Pancreas (tissue), 10 donors: ENCODE results near the gene S100A3. TPM values are rescaled to one million over a fixed set of nuclear protein-coding genes. Genes with fewer than 3 reads are reported as not detected.
A peak's percentile ranks its signal among the peaks of the same experiment; 100 is the strongest.

Experiments
- ATAC-seq, 4 donors: fragments of 200-7000 bp; cut with Tn5 transposase; one replicate each; pipeline versions ENCODE4 v1.8.0 to v1.9.1; 2020; ENCODE audit warnings: mild to moderate bottlenecking in 4 of 4, moderate library complexity in 4 of 4
- DNase-seq, 6 donors: peaks; one replicate each; pipeline ENCODE4 v3.0.0-alpha.2; 2020
- FAIRE-seq: peaks from 2 replicates; lab custom pipeline; 2012; peaks lifted over from hg19 to GRCh38; lab: Jason Lieb, UNC
- H3K27ac ChIP-seq, 4 donors: fragments of 200-600 bp; sonication (generic); 1 replicate in 3 of 4; 2 replicates in 1 of 4; pipeline versions ENCODE4 v1.5.0 to v1.8.0; 2020
- H3K27me3 ChIP-seq, 4 donors: fragments of 200-600 bp; one replicate each; pipeline ENCODE4 v1.8.0; 2021
- H3K36me3 ChIP-seq, 3 donors: fragments of 200-600 bp; sonication (generic) in 1 of 3; one replicate each; pipeline versions ENCODE4 v1.5.0 to v1.8.0; 2020 to 2021
- H3K4me1 ChIP-seq, 3 donors: fragments of 200-600 bp; one replicate each; pipeline ENCODE4 v1.8.0; 2021
- H3K4me3 ChIP-seq, 4 donors: fragments of 200-600 bp; sonication (generic) in 2 of 4; one replicate each; pipeline versions ENCODE4 v1.5.0 to v1.8.0; 2020 to 2021
- H3K9me3 ChIP-seq, 4 donors: fragments of 200-600 bp; one replicate each; pipeline ENCODE4 v1.8.0; 2021
- WGBS, 2 donors: extraction: QIAGEN DNeasy Blood & Tissue Kit; methylation state at CpG; one replicate each; pipeline ENCODE4 v1.1.7; 2013; 5-methylcytosine and 5-hydroxymethylcytosine counted together
- intact Hi-C, 3 donors: fragments of 100-400 bp; cut with DNase I; formaldehyde crosslinking; loops; one replicate each; pipeline versions ENCODE4 v1.11.1 to v1.14.2; 2022
- polyA plus RNA-seq, 2 donors: library from polyadenylated mRNA; stranded (reverse); fragments of 200-250 nt; gene quantifications; one replicate each; pipeline ENCODE4 v1.2.3, GENCODE V29; 2013
- total RNA-seq, 6 donors: library from RNA; stranded (reverse); fragmentation: NEBNext Ultra II Directional in 4 of 6; extraction: Animal tissue kit (Norgen Biotek cat#: 25700) in 4 of 6; gene quantifications; one replicate each; pipeline versions ENCODE4 v1.2.1 to v1.2.4, GENCODE V29; 2021 to 2023
- TF ChIP-seq, protein P1 (sequence below), 4 donors: fragments of 200-600 bp; sonication (generic) in 3 of 4; IDR thresholded peaks; one replicate each; pipeline versions ENCODE4 v1.5.0 to v1.8.0; 2021; ENCODE audit warnings: antibody characterized with exemption in 4 of 4
- donor health status: healthy with polysubstance abuse.
- donor health status: DM: no; HTN: no; CAD: no; lungs with moderate emphysema.
- donor health status: DM: no; HTN: no; CAD: no.
- donor health status: control.
- donor health status: control.
- donor health status: Bipolar disorder and iron deficiency.
- donor health status: DM: yes; HTN: yes; CAD: no.
- donor health status: DM: no; HTN: no; CAD: no.
- donor health status: DM: no; HTN: no; CAD: no.
- donor health status: DM: yes; HTN: yes; CAD: no.

S100A3 gene
- total and polyA plus RNA-seq, 8 donors: 0.20 to 1.1 (median 0.66) TPM; not detected in 3

DNA sequence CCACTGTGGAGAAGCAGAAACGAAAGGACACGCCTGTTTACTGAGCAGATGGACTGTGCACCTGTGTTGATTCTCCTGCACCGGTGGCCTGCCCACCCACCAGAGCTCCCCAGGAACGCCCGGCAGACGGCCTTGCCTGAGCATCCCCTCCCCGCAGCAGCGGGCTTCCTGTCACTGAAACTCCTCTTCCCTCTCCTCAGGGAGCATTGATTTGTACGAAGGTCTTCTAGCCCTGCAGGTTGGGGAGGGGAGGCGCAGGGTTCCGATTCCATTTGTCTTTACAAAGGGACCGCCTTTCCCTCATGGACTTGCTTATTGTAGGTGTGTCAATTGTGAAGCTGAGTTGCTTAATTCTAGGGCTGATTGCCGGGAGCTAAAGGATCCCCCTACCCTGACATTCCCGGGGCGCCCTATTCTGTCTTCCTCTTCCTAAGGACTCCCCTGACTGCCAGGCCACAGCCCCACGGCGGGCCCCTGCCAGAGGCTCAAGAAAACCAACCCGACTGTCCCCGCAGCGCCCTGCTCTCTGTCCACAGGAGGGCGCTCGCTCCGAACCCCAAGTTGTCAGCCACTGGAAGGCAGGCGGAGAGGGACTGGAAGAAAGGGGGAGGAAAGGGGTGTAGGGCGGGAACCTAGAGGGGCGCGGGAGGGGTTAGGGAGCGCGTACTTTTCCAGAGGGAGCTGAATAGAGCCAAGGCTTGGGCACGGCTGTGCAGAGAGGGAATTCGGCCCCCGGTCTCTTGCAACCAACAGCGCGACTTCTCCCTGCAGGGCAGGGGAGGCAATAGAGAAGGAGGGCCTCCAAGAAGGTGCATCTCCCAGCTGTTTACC, 16.1 kb downstream of the S100A3 start:
- Histone ChIP-seq H3K4me1 (no peaks in the 10 kb centered on the region), H3K36me3 (no peaks in the 10 kb centered on the region), H3K27ac (peak overlapping the region in 2 of 4 donors; percentile 42 to 47), H3K4me3 (peak overlapping the region in 1 of 4 donors; percentile 15), H3K9me3 (no peaks in the 10 kb centered on the region), H3K27me3 (no peaks in the 10 kb centered on the region)
- DNase-seq: peak in 5 of 6 donors; percentile 37 to 88 (median 66)
- peak; percentile 38 to 74 (median 66) for ATAC-seq
- 32 to 33% methylated on average over 33 to 34 of the region's 34 CpGs for WGBS, 2 donors
- intact Hi-C loops: no loop called here
- FAIRE-seq: no peak
- TF ChIP-seq, protein P1, sequence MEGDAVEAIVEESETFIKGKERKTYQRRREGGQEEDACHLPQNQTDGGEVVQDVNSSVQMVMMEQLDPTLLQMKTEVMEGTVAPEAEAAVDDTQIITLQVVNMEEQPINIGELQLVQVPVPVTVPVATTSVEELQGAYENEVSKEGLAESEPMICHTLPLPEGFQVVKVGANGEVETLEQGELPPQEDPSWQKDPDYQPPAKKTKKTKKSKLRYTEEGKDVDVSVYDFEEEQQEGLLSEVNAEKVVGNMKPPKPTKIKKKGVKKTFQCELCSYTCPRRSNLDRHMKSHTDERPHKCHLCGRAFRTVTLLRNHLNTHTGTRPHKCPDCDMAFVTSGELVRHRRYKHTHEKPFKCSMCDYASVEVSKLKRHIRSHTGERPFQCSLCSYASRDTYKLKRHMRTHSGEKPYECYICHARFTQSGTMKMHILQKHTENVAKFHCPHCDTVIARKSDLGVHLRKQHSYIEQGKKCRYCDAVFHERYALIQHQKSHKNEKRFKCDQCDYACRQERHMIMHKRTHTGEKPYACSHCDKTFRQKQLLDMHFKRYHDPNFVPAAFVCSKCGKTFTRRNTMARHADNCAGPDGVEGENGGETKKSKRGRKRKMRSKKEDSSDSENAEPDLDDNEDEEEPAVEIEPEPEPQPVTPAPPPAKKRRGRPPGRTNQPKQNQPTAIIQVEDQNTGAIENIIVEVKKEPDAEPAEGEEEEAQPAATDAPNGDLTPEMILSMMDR (IDR thresholded peaks at IDR 0.05): peak; percentile 49 to 61 (median 51)

DNA sequence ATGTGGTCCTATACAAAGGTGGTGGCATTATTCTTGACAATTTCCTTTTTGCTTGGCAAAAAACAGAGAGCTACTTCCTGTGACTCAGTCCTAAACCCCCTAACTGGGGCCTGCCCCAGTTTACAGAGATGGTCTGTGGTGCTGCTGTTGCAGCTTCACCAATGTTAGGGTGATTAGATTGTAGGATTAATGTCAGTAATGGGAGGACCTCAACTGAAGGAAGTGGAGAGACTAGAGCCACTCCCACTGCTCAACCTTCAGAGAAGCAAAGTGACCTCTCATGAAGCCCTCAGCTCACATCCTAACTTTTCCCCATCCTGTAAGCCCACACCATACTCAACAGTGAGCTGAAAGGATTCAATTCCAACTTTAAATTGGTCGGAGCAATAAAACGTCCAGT, 16.9 kb downstream of the S100A3 start:
- WGBS, 2 donors: 70 to 73% methylated on average over 2 of the region's 2 CpGs
- ATAC-seq: no peak
- H3K4me1 ChIP-seq: no peaks in the 10 kb centered on the region
- no peak for DNase-seq
- H3K9me3 ChIP-seq: no peaks in the 10 kb centered on the region
- H3K36me3 ChIP-seq: no peaks in the 10 kb centered on the region
- no peaks in the 10 kb centered on the region for H3K27me3 ChIP-seq
- no peak overlapping the region for H3K27ac ChIP-seq
- TF ChIP-seq, protein P1 (IDR thresholded peaks at IDR 0.05): no peak
- H3K4me3 ChIP-seq: no peak overlapping the region
- intact Hi-C loops: no loop called here
- FAIRE-seq: no peak

DNA sequence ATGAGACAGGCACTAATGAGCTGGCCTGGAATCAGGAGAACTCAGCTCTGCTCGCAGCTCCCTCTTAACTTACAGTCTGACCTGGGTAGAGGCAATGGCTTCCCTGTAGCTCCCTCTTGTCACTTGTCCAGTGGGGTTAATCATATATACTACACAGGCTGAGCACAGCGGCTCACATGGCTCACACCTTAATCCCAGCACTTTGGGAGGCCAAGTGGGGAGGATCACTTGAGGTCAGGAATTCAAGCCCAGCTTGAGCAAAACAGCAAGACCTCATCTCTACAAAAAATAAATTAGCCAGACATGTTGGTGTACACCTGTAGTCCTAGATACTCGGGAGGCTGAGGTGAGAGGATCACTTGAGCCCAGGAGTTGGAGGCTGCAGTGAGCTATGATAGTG, 17.4 kb downstream of the S100A3 start:
- TF ChIP-seq, protein P1 (IDR thresholded peaks at IDR 0.05): no peak
- Histone ChIP-seq H3K27me3 (no peaks in the 10 kb centered on the region), H3K36me3 (no peaks in the 10 kb centered on the region), H3K9me3 (no peaks in the 10 kb centered on the region), H3K4me1 (no peaks in the 10 kb centered on the region), H3K4me3 (no peak overlapping the region), H3K27ac (no peak overlapping the region)
- ATAC-seq: no peak
- 83 to 90% methylated on average over 3 of the region's 3 CpGs for WGBS, 2 donors
- no peak for FAIRE-seq
- intact Hi-C loops: no loop called here
- DNase-seq: no peak

GRCh38 chr1:153527683-153528040, 21.4 kb downstream of the S100A3 start:
- TF ChIP-seq, protein P1 (IDR thresholded peaks at IDR 0.05): no peak
- 85 to 88% methylated on average over 5 of the region's 5 CpGs for WGBS, 2 donors
- intact Hi-C loops: no loop called here

More at GRCh38 chr1:153527683-153528040, 21.4 kb downstream of the S100A3 start:
- Histone ChIP-seq H3K9me3 (no peaks in the 10 kb centered on the region), H3K36me3 (no peaks in the 10 kb centered on the region), H3K4me3 (no peak overlapping the region), H3K4me1 (no peaks in the 10 kb centered on the region), H3K27me3 (no peaks in the 10 kb centered on the region), H3K27ac (no peak overlapping the region)
- ATAC-seq (no peak), DNase-seq (no peak), FAIRE-seq (no peak)
